H7 (cell line): ENCODE measurements around the gene TEKT3. TPM values are rescaled to one million over a fixed set of nuclear protein-coding genes. Genes with fewer than 3 reads are reported as not detected.

Source experiments
- DNase-seq: peaks from one replicate; pipeline ENCODE4 v3.0.0; 2012
- H3K27me3 ChIP-seq: 2 replicates; pipeline ENCODE4 v1.6.0; 2011; ENCODE audit warnings: mild to moderate bottlenecking, low read length; ENCODE audit not compliant: control insufficient read depth, insufficient read depth
- H3K36me3 ChIP-seq: replicated peaks from 2 replicates; pipeline ENCODE4 v1.5.1; 2011; ENCODE audit warnings: low read length; ENCODE audit not compliant: control insufficient read depth, insufficient read depth
- H3K4me3 ChIP-seq: 2 replicates; pipeline ENCODE4 v1.5.1; 2011; ENCODE audit warnings: low read depth, mild to moderate bottlenecking, control low read depth, low read length, moderate library complexity; ENCODE audit not compliant: insufficient read depth
- total RNA-seq: library from RNA; depleted of rRNA; stranded (reverse); fragments of >200 nt; shearing (Covaris generic); gene quantifications from 2 replicates; pipeline ENCODE4 v1.2.3, GENCODE V29; 2014; rRNA removed

TEKT3 gene
- total RNA-seq, 1 experiment from 2014 or later, result 0.21 TPM

DNA sequence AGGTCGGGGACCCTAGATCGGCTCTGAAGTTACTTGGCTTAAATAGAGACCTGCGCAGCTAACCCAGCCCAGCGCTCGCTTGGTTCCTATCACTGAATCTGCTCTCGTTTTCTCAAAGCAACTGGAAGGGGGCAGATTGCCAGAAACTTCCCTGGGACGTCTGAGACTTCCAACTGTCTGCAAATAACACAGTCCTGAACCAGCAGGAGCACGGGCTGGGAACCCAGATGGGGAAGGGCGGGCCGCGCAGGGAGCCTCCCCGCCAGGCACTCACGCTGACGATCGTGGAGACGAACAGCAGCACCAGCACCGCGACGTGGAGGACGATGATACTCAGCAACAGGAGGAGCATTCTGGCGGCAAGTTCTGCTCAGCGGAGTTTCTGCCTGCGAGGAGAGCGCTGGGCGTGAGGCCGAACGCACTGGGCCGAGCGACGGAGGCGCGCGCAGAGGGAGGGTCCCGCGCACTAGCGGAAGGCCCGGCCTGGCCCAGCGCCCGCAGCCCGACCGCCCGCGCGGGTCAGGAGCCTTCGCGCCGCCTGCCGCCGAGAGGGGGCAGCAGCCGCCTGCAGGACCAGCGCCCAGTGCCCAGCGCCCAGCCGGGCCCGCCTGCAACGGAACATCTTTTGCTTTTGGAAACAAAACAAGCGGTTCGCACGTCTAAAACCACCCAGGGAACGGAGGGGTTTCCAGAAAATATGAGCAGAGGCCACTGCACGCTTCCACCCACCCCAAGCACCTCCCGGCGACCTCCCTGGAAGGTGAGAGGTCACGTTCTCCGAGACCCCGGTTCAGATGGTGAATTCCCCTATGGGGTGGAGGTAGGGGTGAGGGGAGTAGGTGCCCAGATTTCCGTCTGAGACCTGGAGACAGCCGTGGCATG lies 80.8 kb downstream of the TEKT3 start:
- H3K36me3 ChIP-seq, result no peaks in the 10 kb centered on the region
- peaks cover 60% of the 10 kb centered on the region for H3K27me3 ChIP-seq
- DNase-seq, result peak; percentile 94
- peak overlapping the region; percentile 78 for H3K4me3 ChIP-seq

DNA sequence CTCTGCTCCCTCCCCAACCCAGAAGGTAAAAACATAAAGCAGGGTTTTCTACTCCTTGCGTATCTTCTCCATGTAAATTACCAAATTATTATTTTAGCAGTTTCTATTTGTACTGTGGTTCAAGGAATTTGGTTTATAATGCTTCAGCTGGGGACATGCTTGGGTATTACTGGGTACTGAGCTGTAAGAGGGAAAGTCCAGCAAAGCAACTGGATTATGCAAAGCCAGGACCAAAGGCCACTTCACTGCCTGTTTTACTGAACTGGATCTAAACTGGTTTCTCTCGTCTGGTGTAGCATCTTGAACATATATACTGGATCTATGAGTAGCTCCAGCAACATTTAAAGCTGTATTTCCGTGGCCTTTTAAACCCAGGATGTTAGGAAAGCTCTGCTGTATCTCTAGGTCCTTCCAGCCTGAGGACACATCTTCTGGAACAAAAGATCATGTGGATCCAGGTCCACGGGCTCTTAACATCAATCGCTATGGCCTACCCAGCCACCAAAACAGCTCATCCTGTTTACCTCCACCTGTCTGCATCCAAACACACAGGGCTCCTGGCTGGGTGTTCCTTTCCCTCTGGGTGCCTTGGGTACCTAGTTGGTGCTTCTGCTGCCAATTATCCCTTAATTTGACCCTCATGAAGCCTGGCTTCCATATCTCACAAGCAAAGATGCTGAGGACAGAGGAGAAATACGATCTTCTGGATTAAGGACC lies 83.4 kb downstream of the TEKT3 start:
- H3K4me3 ChIP-seq, result no peak overlapping the region; the same call in 1 of the 2 replicates
- H3K27me3 ChIP-seq, result peaks cover 43% of the 10 kb centered on the region
- no peaks in the 10 kb centered on the region for H3K36me3 ChIP-seq
- no peak for DNase-seq

DNA sequence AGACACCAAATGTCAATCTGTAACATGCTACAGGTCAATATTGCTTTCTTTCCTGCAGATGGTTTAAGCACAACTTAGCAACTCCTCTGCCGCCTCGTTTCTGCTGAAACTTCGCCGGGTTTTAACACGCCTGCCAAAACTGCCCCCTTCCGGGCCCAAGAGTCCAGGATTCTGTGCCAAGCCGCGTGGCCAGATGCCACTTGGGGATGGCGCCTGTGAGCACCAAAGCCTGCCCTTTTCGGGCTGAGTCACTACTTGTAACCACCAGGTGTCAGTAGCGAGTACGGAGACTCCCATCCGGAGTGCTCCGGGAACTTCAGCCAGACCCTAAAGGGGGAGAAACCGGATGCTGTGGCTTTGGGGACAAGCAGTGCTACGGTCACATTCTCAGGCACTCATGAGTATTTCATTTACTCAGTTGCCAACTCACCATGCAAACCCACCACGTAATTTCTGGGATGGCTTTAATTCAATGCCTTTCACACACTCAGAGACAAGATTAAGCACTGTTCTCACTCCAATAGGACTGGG lies 84.1 kb downstream of the TEKT3 start:
- no peaks in the 10 kb centered on the region for H3K36me3 ChIP-seq
- peak overlapping the region; percentile 14; the same call in 1 of the 2 replicates for H3K4me3 ChIP-seq
- peaks cover 36% of the 10 kb centered on the region for H3K27me3 ChIP-seq
- peak; percentile 79 for DNase-seq

DNA sequence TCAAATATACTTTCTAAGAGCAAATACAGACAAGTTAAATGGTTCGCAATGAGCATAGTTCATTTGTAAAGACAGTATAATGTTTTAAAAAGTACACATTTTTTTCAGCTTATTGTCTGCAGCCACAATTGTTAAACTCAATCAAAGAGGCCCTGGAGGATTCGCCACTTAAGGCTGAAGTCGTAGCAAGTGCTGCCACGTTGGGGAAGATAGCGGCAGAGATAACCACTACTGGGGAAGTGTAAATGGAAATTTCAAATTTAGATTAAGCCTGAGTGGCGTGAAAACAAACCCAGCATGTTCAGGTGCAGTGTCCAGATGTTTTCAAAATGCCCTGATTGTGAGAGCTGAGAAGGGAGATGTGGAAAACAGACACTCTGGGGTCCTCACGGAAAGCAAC lies 84.7 kb downstream of the TEKT3 start:
- DNase-seq, result no peak
- H3K36me3 ChIP-seq, result no peaks in the 10 kb centered on the region
- H3K4me3 ChIP-seq, result no peak overlapping the region
- peaks cover 30% of the 10 kb centered on the region for H3K27me3 ChIP-seq

DNA sequence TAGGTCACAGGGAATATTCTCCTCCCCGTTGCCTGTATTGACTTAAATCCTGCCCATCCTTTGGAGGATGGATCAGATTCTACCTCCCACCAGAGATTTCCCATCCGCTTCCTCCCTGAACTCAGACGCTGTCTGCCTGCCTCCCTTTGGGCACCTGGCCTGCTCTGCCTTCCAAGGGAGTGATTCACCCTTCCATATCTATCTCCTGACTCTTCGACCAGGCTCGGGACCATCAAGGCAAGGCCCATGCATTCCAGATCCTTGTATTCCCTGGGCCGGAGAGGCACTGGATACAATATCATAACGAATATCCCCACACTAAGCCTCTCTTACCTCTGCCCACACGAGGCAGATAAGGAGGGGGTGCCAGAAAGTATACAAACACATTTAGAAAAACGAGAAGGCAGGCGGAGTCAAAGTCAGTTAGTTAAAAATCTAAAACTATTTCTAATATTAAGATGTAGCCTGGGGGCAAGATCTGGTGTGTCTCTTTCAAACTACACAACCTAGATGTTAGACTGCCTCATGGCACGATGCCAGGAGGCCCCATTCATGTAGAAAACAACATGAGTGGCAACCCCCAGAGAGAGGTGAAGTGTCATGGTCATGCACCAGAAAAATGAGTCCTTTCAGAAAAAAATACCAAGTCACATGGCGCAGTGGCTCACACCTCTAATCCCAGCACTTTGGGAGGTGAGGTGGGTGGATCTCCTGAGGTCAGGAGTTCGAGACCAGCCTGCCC lies 85.5 kb downstream of the TEKT3 start:
- H3K36me3 ChIP-seq, result no peaks in the 10 kb centered on the region
- peaks cover 22% of the 10 kb centered on the region for H3K27me3 ChIP-seq
- no peak overlapping the region for H3K4me3 ChIP-seq
- no peak for DNase-seq

Other genes with a start within 250 kb of the TEKT3 start
- gene PMP22, start 76.3 kb downstream of the TEKT3 start, total RNA-seq, result 5.5 and 8.4 TPM in 2 replicates
- gene CDRT4, start 126.0 kb upstream of the TEKT3 start, total RNA-seq, result 3.9 and 4.7 TPM in 2 replicates
- 7.1 and 15.1 TPM in 2 replicates for gene TVP23C, start 221.9 kb upstream of the TEKT3 start, total RNA-seq